Endothelial cell of umbilical vein (primary cell): ENCODE measurements around the gene EFNA2.

ENCODE experiments used
- CTCF ChIP-seq, 2 donors: IDR thresholded peaks; 1 replicate in 1 of 2; 2 replicates in 1 of 2; pipeline ENCODE4 v1.5.1; 2011; ENCODE audit warnings: low read length in 2 of 2, mild to moderate bottlenecking in 2 of 2, moderate library complexity in 2 of 2, control low read depth in 1 of 2, inconsistent platforms in 1 of 2, low read depth in 1 of 2; ENCODE audit not compliant: insufficient read depth in 1 of 2; ENCODE audit errors: extremely low read depth in 1 of 2
- EZH2 ChIP-seq: IDR thresholded peaks from 2 replicates; pipeline ENCODE4 v1.6.1; 2012; ENCODE audit warnings: borderline replicate concordance, low read depth, mild to moderate bottlenecking, moderate library complexity, low read length, inconsistent platforms; ENCODE audit not compliant: severe bottlenecking
- JUN ChIP-seq: IDR thresholded peaks from 2 replicates; pipeline ENCODE4 v1.6.1; 2011; ENCODE audit warnings: borderline replicate concordance, low read depth; ENCODE audit not compliant: insufficient read length, insufficient read depth
- POLR2A ChIP-seq: IDR thresholded peaks from 2 replicates; pipeline ENCODE4 v1.6.1; 2012; ENCODE audit warnings: low read depth, mild to moderate bottlenecking, control low read depth, low read length
- POLR2AphosphoS5 ChIP-seq: IDR thresholded peaks from 2 replicates; pipeline ENCODE4 v1.6.1; 2012; ENCODE audit warnings: low read depth, mild to moderate bottlenecking, control low read depth, low read length, moderate library complexity; ENCODE audit not compliant: insufficient read depth

GRCh38 chr19:1304197-1304924 lies 18.7 kb downstream of the EFNA2 start:
- TF ChIP-seq CTCF (IDR thresholded peaks at IDR 0.05; ENCODE audit: extremely low read depth in 1 of 2, insufficient read depth in 1 of 2, low read depth in 1 of 2, low read length in 2 of 2) (no peak), POLR2A (no peak), POLR2AphosphoS5 (no peak), JUN (no peak), EZH2 (no peak)
